ENCODE data around the gene PPP2CA. TPM values are rescaled to one million over a fixed set of nuclear protein-coding genes. Genes with fewer than 3 reads are reported as not detected.
"Not testable (repeated sequence)": the region's sequence is repeated elsewhere in the genome, so short reads cannot be mapped to it uniquely, and the experiment has no call there.

PPP2CA gene
- total RNA-seq, 1 experiment from 2014 or later = 424 TPM

GRCh38 chr5:134245692-134246091, 19.8 kb upstream of the PPP2CA start:
- DNase-seq (ENCODE audit: low read depth) = peak; percentile 20

GRCh38 chr5:134245101-134245604, 19.3 kb upstream of the PPP2CA start:
- DNase-seq (ENCODE audit: low read depth) = peak; percentile 89

GRCh38 chr5:134242146-134242545, 16.3 kb upstream of the PPP2CA start:
- DNase-seq (ENCODE audit: low read depth) = peak; percentile 89

GRCh38 chr5:134240421-134240962, 14.6 kb upstream of the PPP2CA start:
- peak; percentile 32 for DNase-seq (ENCODE audit: low read depth)

GRCh38 chr5:134236820-134237219, 10.9 kb upstream of the PPP2CA start:
- no peak for DNase-seq (ENCODE audit: low read depth)

- no peak for DNase-seq (ENCODE audit: low read depth)
These were observed 10.4 kb upstream of the PPP2CA start for GRCh38 chr5:134236318-134236717.

- DNase-seq (ENCODE audit: low read depth) = no peak
These were observed 2.8 kb upstream of the PPP2CA start for GRCh38 chr5:134228624-134229023.

GRCh38 chr5:134227776-134228175, 1.9 kb upstream of the PPP2CA start:
- no peak for DNase-seq (ENCODE audit: low read depth)

- DNase-seq (ENCODE audit: low read depth) = no peak
These were observed 1.4 kb upstream of the PPP2CA start for GRCh38 chr5:134227259-134227658.

GRCh38 chr5:134226441-134227192, 744 bp upstream of the PPP2CA start:
- no peak for DNase-seq (ENCODE audit: low read depth)

GRCh38 chr5:134224888-134225779, 739 bp downstream of the PPP2CA start:
- peak; percentile 87 for DNase-seq (ENCODE audit: low read depth)

GRCh38 chr5:134223406-134224248, 2.2 kb downstream of the PPP2CA start:
- no peak for DNase-seq (ENCODE audit: low read depth)

GRCh38 chr5:134221690-134222089, 4.2 kb downstream of the PPP2CA start:
- not testable (repeated sequence) for DNase-seq (ENCODE audit: low read depth)

- DNase-seq (ENCODE audit: low read depth) = no peak
These were observed 10.1 kb downstream of the PPP2CA start for GRCh38 chr5:134215757-134216156.

GRCh38 chr5:134211263-134212031, 14.4 kb downstream of the PPP2CA start:
- peak; percentile 49 for DNase-seq (ENCODE audit: low read depth)

- no peak for DNase-seq (ENCODE audit: low read depth)
These were observed 16.2 kb downstream of the PPP2CA start for GRCh38 chr5:134209477-134210245.

- DNase-seq (ENCODE audit: low read depth) = no peak
These were observed 18.2 kb downstream of the PPP2CA start for GRCh38 chr5:134207696-134208095.

GRCh38 chr5:134206627-134207160, 19.2 kb downstream of the PPP2CA start:
- no peak for DNase-seq (ENCODE audit: low read depth)

GRCh38 chr5:134204575-134204974, 21.3 kb downstream of the PPP2CA start:
- no peak for DNase-seq (ENCODE audit: low read depth)

- DNase-seq (ENCODE audit: low read depth) = no peak
These were observed 22.2 kb downstream of the PPP2CA start for GRCh38 chr5:134203630-134204029.
